GM18499 (cell line): ENCODE measurements around the gene CCT6B.

Experiments used
- ATAC-seq: cut with Tn5 transposase; IDR thresholded peaks from one replicate; pipeline ENCODE4 v1.9.1; 2021; ENCODE audit warnings: moderate number of reproducible peaks; ENCODE audit not compliant: insufficient read depth, unreplicated experiment

The CCT6B gene

GRCh38 chr17:34892461-34893249 is 68.6 kb downstream of the CCT6B start:
- ATAC-seq, result no peak

GRCh38 chr17:34886831-34887230 is 74.4 kb downstream of the CCT6B start:
- no peak for ATAC-seq

- ATAC-seq, result no peak
Observed at GRCh38 chr17:34885076-34885475, 76.2 kb downstream of the CCT6B start.

GRCh38 chr17:34884597-34884996 is 76.7 kb downstream of the CCT6B start:
- ATAC-seq, result no peak

GRCh38 chr17:34883106-34884000 is 77.9 kb downstream of the CCT6B start:
- ATAC-seq, result no peak

- no peak for ATAC-seq
Observed at GRCh38 chr17:34879146-34879545, 82.1 kb downstream of the CCT6B start.
